SJCRH30 (cell line): ENCODE results near the gene RRP9. TPM values are rescaled to one million over a fixed set of nuclear protein-coding genes. Genes with fewer than 3 reads are reported as not detected.

ENCODE experiments used
- DNase-seq, 2 experiments: peaks; one replicate each; pipeline ENCODE4 v3.0.0-alpha.2; 2015 to 2020
- H3K27ac ChIP-seq: fragments of 250-450 bp; sonication (Bioruptor Pico); 2 replicates; pipeline ENCODE4 v1.5.1; 2020; ENCODE audit warnings: mild to moderate bottlenecking, moderate library complexity
- H3K27me3 ChIP-seq: fragments of 250-450 bp; sonication (Bioruptor Pico); 2 replicates; pipeline ENCODE4 v1.5.1; 2020; ENCODE audit warnings: mild to moderate bottlenecking, moderate library complexity
- H3K36me3 ChIP-seq: fragments of 250-450 bp; sonication (Bioruptor Pico); 2 replicates; pipeline ENCODE4 v1.5.1; 2020; ENCODE audit warnings: mild to moderate bottlenecking, moderate library complexity
- H3K4me1 ChIP-seq: fragments of 250-450 bp; sonication (Bioruptor Pico); 2 replicates; pipeline ENCODE4 v1.5.1; 2020; ENCODE audit warnings: mild to moderate bottlenecking, moderate library complexity
- H3K4me3 ChIP-seq: fragments of 250-450 bp; sonication (Bioruptor Pico); 2 replicates; pipeline ENCODE4 v1.5.1; 2020; ENCODE audit warnings: mild to moderate bottlenecking, moderate library complexity
- H3K9me3 ChIP-seq: fragments of 250-450 bp; sonication (Bioruptor Pico); replicated peaks from 2 replicates; pipeline ENCODE4 v1.5.1; 2020; ENCODE audit warnings: mild to moderate bottlenecking, moderate library complexity
- total RNA-seq: library from RNA; depleted of rRNA; stranded (reverse); fragments of >200 nt; shearing (Covaris generic); gene quantifications from 2 replicates; pipeline ENCODE4 v1.2.3, GENCODE V29; 2014

The RRP9 gene
- total RNA-seq, 1 experiment from 2014 or later = 31.7 TPM

DNA sequence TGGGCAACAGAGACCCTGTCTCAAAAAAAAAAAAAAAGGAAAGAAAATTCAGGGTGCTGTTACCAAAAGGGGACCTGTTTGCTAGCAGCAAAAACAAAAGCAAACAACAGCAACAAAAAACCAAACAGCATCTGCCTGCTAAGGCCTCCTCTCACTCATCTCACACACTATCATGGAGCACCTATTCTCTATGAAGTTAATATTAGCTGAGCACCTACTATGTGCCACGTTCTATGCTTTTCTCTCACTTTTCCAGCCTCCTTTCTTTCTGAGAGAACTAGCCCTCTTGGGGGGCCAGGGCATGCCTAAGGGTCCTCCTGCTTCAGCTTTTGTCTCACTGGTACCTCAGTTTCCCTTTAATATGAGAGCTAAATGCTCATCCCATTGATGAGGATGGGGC lies 13.0 kb upstream of the RRP9 start:
- DNase-seq = no peak
- peaks cover 8% of the 10 kb centered on the region; the same call in 1 of the 2 replicates for H3K4me1 ChIP-seq
- peaks cover 35% of the 10 kb centered on the region for H3K36me3 ChIP-seq
- H3K27me3 ChIP-seq = no peaks in the 10 kb centered on the region
- H3K27ac ChIP-seq = no peak overlapping the region
- H3K4me3 ChIP-seq = no peak overlapping the region
- H3K9me3 ChIP-seq = no peaks in the 10 kb centered on the region

DNA sequence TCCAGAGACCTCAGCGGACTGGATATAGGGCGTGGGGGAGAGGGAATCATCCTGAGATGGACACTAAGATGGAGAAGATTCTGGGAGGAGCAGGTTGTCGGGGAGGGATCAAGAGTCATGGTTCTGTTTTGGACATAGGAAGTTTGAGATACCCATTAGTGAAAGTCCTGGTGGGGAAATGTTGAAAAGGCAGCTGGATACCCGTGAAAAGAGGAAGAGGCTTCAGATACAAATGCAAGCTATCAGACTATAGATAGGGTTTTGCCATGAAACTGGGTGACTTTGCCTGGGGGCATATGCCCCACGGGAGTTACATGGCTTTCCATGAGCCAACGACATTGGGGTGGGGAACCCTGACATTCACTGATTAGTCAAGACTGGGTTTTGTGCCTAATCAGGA lies 12.4 kb upstream of the RRP9 start:
- Histone ChIP-seq H3K27me3 (no peaks in the 10 kb centered on the region), H3K4me1 (peaks cover 8% of the 10 kb centered on the region; the same call in 1 of the 2 replicates), H3K36me3 (peaks cover 29% of the 10 kb centered on the region), H3K9me3 (no peaks in the 10 kb centered on the region), H3K4me3 (no peak overlapping the region), H3K27ac (no peak overlapping the region)
- DNase-seq = no peak

DNA sequence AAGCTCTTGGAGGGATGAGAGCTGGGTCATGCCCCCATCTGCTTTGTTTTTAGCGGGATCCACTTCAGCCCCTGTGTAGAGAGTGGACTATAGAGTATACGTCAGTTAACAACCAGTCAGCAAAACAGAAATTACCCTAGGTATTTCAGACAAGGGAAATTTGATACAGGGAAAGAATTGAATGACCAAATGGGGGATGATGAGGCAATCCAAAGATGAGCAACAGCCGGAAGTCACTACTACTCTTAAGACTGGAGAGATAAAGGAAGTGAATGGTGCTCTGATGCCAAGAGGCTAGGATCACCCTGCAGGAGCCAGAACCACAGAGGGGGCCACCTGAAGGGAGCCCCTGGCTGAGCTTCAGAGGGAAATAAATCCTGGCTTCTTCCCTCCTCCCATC lies 11.7 kb upstream of the RRP9 start:
- Histone ChIP-seq H3K27me3 (no peaks in the 10 kb centered on the region), H3K27ac (no peak overlapping the region), H3K9me3 (no peaks in the 10 kb centered on the region), H3K4me1 (peaks cover 8% of the 10 kb centered on the region; the same call in 1 of the 2 replicates), H3K4me3 (no peak overlapping the region), H3K36me3 (peaks cover 22% of the 10 kb centered on the region)
- DNase-seq = no peak

DNA sequence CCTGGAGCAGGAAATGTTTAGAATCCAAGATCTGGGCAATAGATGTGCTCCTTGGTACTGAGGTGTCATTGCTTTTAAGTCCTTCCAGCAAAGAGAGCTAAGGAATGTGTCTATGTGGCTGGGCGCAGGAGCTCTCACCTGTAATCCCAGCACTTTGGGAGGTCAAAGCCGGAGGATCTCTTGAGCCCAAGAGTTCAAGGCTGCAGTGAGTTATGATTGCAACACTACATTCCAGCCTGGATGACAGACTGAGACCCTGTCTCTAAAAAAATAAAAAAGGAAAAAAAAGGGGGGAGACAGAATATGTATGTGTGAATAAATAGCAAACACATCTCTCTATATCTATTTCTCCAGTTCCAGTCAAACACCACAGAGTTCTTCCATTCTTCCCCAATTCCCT lies 9.2 kb upstream of the RRP9 start:
- H3K27me3 ChIP-seq = no peaks in the 10 kb centered on the region
- H3K36me3 ChIP-seq = peaks cover 2% of the 10 kb centered on the region
- no peak overlapping the region for H3K27ac ChIP-seq
- DNase-seq = no peak
- H3K4me1 ChIP-seq = peaks cover 8% of the 10 kb centered on the region; the same call in 1 of the 2 replicates
- H3K4me3 ChIP-seq = no peak overlapping the region
- no peaks in the 10 kb centered on the region for H3K9me3 ChIP-seq

GRCh38 chr3:51949121-51949520 lies 7.4 kb upstream of the RRP9 start:
- DNase-seq = no peak
- Histone ChIP-seq H3K27me3 (no peaks in the 10 kb centered on the region), H3K9me3 (no peaks in the 10 kb centered on the region), H3K36me3 (no peaks in the 10 kb centered on the region), H3K4me3 (no peak overlapping the region), H3K4me1 (peaks cover 7% of the 10 kb centered on the region; the same call in 1 of the 2 replicates), H3K27ac (no peak overlapping the region)

DNA sequence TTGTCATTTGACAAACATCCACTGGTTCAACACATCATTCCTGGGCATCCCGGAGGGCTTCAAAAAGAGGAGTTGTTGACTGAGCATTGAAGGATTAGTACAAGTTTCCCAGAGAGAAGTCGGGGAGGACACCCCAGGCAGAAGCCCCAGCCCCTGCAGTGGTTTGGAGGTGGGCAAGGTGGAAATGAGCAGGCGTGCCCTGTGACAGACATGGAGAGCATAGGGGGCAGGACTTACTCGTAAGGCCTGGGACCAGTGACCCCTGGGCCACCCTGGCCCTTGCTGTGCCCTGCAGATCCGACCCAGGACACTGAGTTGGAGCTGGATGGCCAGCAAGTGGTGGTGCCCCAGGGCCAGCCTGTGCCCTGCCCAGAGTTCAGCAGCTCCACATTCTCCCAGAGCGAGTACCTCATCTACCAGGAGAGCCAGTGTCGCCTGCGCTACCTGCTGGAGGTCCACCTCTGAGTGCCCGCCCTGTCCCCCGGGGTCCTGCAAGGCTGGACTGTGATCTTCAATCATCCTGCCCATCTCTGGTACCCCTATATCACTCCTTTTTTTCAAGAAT lies 6.4 kb upstream of the RRP9 start:
- no peak for DNase-seq
- no peak overlapping the region for H3K27ac ChIP-seq
- no peaks in the 10 kb centered on the region for H3K36me3 ChIP-seq
- H3K9me3 ChIP-seq = no peaks in the 10 kb centered on the region
- 0 out of 2 replicates have a peak, but pooled peaks cover under 1% of the 10 kb centered on the region for H3K4me1 ChIP-seq
- H3K27me3 ChIP-seq = no peaks in the 10 kb centered on the region
- H3K4me3 ChIP-seq = no peak overlapping the region

GRCh38 chr3:51947215-51947900 lies 5.7 kb upstream of the RRP9 start:
- no peaks in the 10 kb centered on the region for H3K27me3 ChIP-seq
- no peaks in the 10 kb centered on the region for H3K36me3 ChIP-seq
- H3K9me3 ChIP-seq = no peaks in the 10 kb centered on the region
- H3K27ac ChIP-seq = no peak overlapping the region
- H3K4me1 ChIP-seq = 0 out of 2 replicates have a peak, but pooled peaks cover 4% of the 10 kb centered on the region
- no peak overlapping the region for H3K4me3 ChIP-seq
- DNase-seq = no peak

DNA sequence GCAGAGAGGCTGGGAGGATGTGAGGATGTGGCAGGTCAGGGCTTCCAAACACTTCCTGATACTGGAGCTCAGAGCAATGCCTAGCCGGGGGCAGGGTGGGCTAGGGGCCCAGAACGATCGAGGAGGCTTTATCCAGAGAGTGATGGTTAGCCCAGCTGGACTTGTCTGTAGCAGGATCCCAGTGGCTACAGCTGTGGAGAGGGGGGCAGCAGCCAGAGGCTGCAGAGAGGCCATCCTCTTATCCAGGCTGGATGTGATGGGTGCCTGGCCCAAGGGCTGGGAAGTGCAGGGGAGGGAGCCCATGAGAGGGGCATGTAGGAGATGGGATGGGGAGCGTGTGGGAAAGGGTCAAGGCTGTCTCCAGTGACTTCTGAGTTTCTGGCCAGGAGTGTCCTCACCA lies 5.1 kb upstream of the RRP9 start:
- H3K36me3 ChIP-seq = no peaks in the 10 kb centered on the region
- H3K4me3 ChIP-seq = no peak overlapping the region
- H3K9me3 ChIP-seq = no peaks in the 10 kb centered on the region
- no peak overlapping the region for H3K27ac ChIP-seq
- no peaks in the 10 kb centered on the region for H3K27me3 ChIP-seq
- 0 out of 2 replicates have a peak, but pooled peaks cover 4% of the 10 kb centered on the region for H3K4me1 ChIP-seq
- DNase-seq = no peak

GRCh38 chr3:51945926-51946705 lies 4.4 kb upstream of the RRP9 start:
- DNase-seq = no peak
- Histone ChIP-seq H3K36me3 (no peaks in the 10 kb centered on the region), H3K9me3 (no peaks in the 10 kb centered on the region), H3K4me3 (no peak overlapping the region), H3K27ac (no peak overlapping the region), H3K27me3 (no peaks in the 10 kb centered on the region), H3K4me1 (0 out of 2 replicates have a peak, but pooled peaks cover 4% of the 10 kb centered on the region)

DNA sequence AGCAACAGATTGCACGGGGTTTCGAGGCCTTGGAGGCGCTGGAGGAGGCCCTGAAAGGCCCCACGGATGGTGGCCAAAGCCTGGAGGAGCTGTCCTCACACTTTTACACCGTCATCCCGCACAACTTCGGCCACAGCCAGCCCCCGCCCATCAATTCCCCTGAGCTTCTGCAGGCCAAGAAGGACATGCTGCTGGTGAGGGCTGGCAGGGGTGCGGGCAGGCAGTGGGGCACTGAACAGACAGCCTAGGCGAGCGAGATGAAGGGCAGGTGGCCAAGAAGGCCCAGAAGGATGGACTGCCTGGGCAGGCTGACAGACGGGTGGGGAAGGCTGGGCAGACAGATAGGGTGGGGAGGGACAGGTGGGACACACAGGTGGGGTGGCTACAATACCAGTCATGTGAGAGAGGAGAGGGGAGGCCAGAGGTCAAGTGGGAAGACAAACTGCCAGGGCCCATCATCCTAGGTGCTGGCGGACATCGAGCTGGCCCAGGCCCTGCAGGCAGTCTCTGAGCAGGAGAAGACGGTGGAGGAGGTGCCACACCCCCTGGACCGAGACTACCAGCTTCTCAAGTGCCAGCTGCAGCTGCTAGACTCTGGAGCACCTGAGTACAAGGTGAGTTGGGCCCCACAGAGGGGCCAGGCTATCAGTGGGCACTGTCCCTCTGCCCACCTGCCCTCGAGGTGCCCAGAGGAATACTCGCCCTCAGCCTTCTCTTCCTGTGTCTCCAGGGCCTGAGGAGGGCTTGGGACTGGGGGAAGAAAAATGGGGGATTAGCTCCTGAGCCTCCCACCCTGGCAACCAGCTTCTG lies 3.5 kb upstream of the RRP9 start:
- Histone ChIP-seq H3K4me3 (no peak overlapping the region), H3K27ac (no peak overlapping the region), H3K4me1 (0 out of 2 replicates have a peak, but pooled peaks cover 7% of the 10 kb centered on the region), H3K27me3 (no peaks in the 10 kb centered on the region), H3K9me3 (no peaks in the 10 kb centered on the region), H3K36me3 (no peaks in the 10 kb centered on the region)
- DNase-seq = no peak

GRCh38 chr3:51944451-51945021 lies 2.8 kb upstream of the RRP9 start:
- Histone ChIP-seq H3K4me3 (no peak overlapping the region), H3K27ac (no peak overlapping the region), H3K36me3 (no peaks in the 10 kb centered on the region), H3K9me3 (no peaks in the 10 kb centered on the region), H3K27me3 (no peaks in the 10 kb centered on the region), H3K4me1 (0 out of 2 replicates have a peak, but pooled peaks cover 7% of the 10 kb centered on the region)
- DNase-seq = no peak

DNA sequence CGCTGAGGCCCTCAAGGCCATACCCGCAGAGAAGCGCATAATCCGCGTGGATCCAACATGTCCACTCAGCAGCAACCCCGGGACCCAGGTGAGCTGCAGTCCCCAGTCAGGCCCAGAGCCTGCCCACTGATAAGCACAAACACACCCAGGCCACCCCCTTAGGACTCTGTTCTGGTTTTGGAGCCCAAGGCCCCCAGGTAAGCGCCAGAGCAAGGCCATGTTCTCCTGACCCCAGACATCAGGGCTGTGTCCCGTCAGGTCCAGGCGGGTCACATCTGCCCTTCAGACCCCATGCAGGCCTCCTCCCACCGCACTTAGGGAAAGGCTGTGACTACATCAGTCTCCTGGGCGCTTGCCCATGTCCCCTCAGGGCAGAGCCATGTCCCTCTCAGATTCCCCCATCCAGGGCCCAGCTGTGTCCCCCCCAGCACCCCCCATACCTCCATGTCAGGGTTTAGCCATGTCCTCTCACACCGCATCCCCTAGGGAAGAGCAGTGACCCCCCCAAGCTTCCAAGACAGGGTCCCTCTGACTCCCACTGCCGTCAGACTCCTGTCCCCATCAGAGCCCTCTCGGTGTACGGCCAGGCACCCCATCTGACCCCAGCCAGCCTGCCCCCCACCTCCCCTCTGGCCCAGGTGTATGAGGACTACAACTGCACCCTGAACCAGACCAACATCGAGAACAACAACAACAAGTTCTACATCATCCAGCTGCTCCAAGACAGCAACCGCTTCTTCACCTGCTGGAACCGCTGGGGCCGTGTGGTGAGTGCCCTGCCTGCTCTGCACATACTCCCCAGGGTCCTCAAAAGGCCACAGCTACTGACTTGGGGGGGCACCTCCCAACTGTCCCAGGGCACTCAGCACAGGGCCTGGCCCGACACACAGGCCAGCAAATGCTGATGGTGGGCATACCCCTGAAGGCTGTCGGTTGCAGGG lies 2.0 kb upstream of the RRP9 start:
- 0 out of 2 replicates have a peak, but pooled peaks cover 7% of the 10 kb centered on the region for H3K4me1 ChIP-seq
- no peaks in the 10 kb centered on the region for H3K36me3 ChIP-seq
- H3K4me3 ChIP-seq = no peak overlapping the region
- DNase-seq = no peak
- H3K9me3 ChIP-seq = no peaks in the 10 kb centered on the region
- no peaks in the 10 kb centered on the region for H3K27me3 ChIP-seq
- H3K27ac ChIP-seq = no peak overlapping the region
